ENCODE results near the gene THBD.

The THBD gene

DNA sequence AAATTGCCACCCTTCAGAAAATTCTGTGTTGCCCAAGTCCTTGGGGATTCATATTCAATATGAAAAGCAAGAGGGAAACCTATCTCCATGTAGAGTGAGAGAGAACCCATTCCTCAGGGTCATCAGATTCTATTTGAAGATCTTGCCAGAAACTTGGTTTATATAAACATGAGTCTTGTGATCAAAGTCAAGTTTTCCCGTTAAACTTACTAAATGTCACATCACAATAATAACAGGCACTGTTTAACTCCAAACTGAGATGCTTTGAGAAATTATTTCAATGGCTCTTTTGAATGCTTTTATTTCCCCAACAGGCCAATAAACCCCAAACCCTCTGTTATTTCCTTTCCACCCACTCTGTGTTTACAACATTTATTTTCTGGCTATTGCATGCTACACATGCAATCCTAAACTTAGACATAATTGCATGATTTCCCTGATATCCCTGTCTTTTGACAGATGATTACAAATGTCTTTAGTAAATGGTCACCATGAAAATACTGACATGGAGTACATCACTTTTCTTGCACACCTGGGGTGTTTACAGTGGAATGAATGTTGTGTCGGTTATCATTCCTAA lies 45.5 kb downstream of the THBD start:
- Mint-ChIP-seq H3K27me3 (no peaks in the 10 kb centered on the region), H3K4me1 (ENCODE audit: low read depth) (no peaks in the 10 kb centered on the region), H3K36me3 (no peaks in the 10 kb centered on the region), H3K9me3 (ENCODE audit: low read depth) (no peaks in the 10 kb centered on the region), H3K4me3 (no peak overlapping the region), H3K27ac (no peak overlapping the region)

GRCh38 chr20:23003077-23003635 lies 46.3 kb downstream of the THBD start:
- H3K4me1 Mint-ChIP-seq (ENCODE audit: low read depth) = no peaks in the 10 kb centered on the region
- no peaks in the 10 kb centered on the region for H3K9me3 Mint-ChIP-seq (ENCODE audit: low read depth)
- no peaks in the 10 kb centered on the region for H3K27me3 Mint-ChIP-seq
- no peak overlapping the region for H3K27ac Mint-ChIP-seq
- no peaks in the 10 kb centered on the region for H3K36me3 Mint-ChIP-seq
- H3K4me3 Mint-ChIP-seq = no peak overlapping the region

DNA sequence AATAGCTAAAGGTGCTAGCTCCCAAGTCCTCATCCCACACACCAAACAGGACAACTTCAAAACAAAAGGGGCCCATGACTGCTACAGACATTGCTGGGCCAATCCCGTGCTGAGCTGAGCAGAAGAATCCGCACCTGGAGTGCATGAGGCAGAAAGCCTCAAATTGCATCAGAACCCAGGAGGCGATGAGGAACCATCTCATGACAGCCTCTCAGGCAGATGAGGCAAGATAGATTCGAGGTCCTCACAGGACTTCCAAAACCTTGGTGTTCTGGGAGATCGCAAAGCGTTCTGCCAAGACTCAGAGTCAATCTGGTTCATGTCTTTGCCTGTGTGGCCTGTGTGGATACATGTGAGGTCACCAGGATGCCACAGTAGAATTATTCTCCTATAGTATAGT lies 47.2 kb downstream of the THBD start:
- Mint-ChIP-seq H3K36me3 (no peaks in the 10 kb centered on the region), H3K27me3 (no peaks in the 10 kb centered on the region), H3K27ac (no peak overlapping the region), H3K4me3 (no peak overlapping the region), H3K4me1 (ENCODE audit: low read depth) (no peaks in the 10 kb centered on the region), H3K9me3 (ENCODE audit: low read depth) (no peaks in the 10 kb centered on the region)

GRCh38 chr20:23000232-23000947 lies 49.1 kb downstream of the THBD start:
- no peaks in the 10 kb centered on the region for H3K27me3 Mint-ChIP-seq
- no peaks in the 10 kb centered on the region for H3K9me3 Mint-ChIP-seq (ENCODE audit: low read depth)
- H3K4me3 Mint-ChIP-seq = no peak overlapping the region
- no peaks in the 10 kb centered on the region for H3K4me1 Mint-ChIP-seq (ENCODE audit: low read depth)
- no peaks in the 10 kb centered on the region for H3K36me3 Mint-ChIP-seq
- no peak overlapping the region for H3K27ac Mint-ChIP-seq

GRCh38 chr20:22999756-23000155 lies 49.7 kb downstream of the THBD start:
- H3K4me3 Mint-ChIP-seq = no peak overlapping the region
- no peaks in the 10 kb centered on the region for H3K36me3 Mint-ChIP-seq
- no peaks in the 10 kb centered on the region for H3K4me1 Mint-ChIP-seq (ENCODE audit: low read depth)
- no peaks in the 10 kb centered on the region for H3K27me3 Mint-ChIP-seq
- H3K27ac Mint-ChIP-seq = no peak overlapping the region
- H3K9me3 Mint-ChIP-seq (ENCODE audit: low read depth) = no peaks in the 10 kb centered on the region

DNA sequence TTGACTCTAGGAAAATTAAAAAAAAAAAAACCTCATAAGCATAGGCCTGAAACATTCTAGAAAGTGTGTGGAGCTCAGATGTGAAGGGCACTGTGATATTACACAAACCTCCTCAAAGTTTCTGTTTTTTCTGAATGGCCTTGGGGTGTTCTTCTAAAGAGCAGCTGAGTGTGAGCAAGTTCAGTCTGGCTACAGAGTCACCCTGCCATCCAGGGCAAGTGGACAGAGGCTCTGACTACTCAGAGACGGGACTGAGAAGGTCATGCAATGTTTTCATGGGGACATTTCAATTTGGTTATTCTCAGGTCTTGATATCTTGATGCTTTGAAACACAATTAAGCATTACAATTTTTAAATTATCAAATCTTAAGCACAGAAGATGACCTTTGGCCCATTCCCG lies 51.0 kb downstream of the THBD start:
- H3K4me3 Mint-ChIP-seq = no peak overlapping the region
- H3K36me3 Mint-ChIP-seq = no peaks in the 10 kb centered on the region
- H3K4me1 Mint-ChIP-seq (ENCODE audit: low read depth) = no peaks in the 10 kb centered on the region
- no peaks in the 10 kb centered on the region for H3K9me3 Mint-ChIP-seq (ENCODE audit: low read depth)
- no peak overlapping the region for H3K27ac Mint-ChIP-seq
- no peaks in the 10 kb centered on the region for H3K27me3 Mint-ChIP-seq

- H3K4me3 Mint-ChIP-seq = no peak overlapping the region
- H3K36me3 Mint-ChIP-seq = no peaks in the 10 kb centered on the region
- no peaks in the 10 kb centered on the region for H3K4me1 Mint-ChIP-seq (ENCODE audit: low read depth)
- H3K9me3 Mint-ChIP-seq (ENCODE audit: low read depth) = no peaks in the 10 kb centered on the region
- H3K27ac Mint-ChIP-seq = no peak overlapping the region
- no peaks in the 10 kb centered on the region for H3K27me3 Mint-ChIP-seq
Observed at GRCh38 chr20:22995923-22996322, 53.5 kb downstream of the THBD start.

All from activated naive CD8-positive, alpha-beta T cell (primary cell).